ENCODE measurements around the gene TMEM178B. TPM values are rescaled to one million over a fixed set of nuclear protein-coding genes. Genes with fewer than 3 reads are reported as not detected.

Gene TMEM178B
- total and polyA plus RNA-seq, 2 donors (not counting 1 experiment from before 2014, with no cell fraction given): 0.28 to 0.96 TPM

GRCh38 chr7:141477865-141478264 lies 404.0 kb downstream of the TMEM178B start:
- Histone ChIP-seq H3K36me3 (replicated peaks in 1 of 2; ENCODE audit: control extremely low read depth in 1 of 2, control insufficient read depth in 1 of 2, extremely low read depth in 1 of 2, insufficient read depth in 2 of 2, low read length in 1 of 2) (no peaks in the 10 kb centered on the region), H3K9me3 (ENCODE audit: control extremely low read depth in 1 of 3, control insufficient read depth in 2 of 3, insufficient read depth in 1 of 3, low read length in 2 of 3) (no peaks in the 10 kb centered on the region), H3K79me2 (ENCODE audit: control insufficient read depth, insufficient read depth, low read length) (no peaks in the 10 kb centered on the region), H3K4me3 (ENCODE audit: control extremely low read depth in 1 of 5, extremely low read depth in 1 of 5, insufficient read depth in 1 of 5, low read depth in 2 of 5, low read length in 4 of 5) (no peak overlapping the region), H3K27me3 (replicated peaks in 1 of 4; ENCODE audit: control extremely low read depth in 1 of 4, control insufficient read depth in 3 of 4, insufficient read depth in 4 of 4, low read length in 3 of 4) (peaks cover 0 to 5% (median 0%) of the 10 kb centered on the region in 4 experiments), H3K4me2 (replicated peaks; ENCODE audit: low read depth, low read length, poor library complexity, severe bottlenecking) (no peak overlapping the region), H4K20me1 (ENCODE audit: control insufficient read depth, insufficient read depth, low read length, poor library complexity, severe bottlenecking) (no peaks in the 10 kb centered on the region), H3K9ac (ENCODE audit: low read length) (no peak overlapping the region), H2AFZ (ENCODE audit: insufficient read depth, low read depth, low read length, poor library complexity, severe bottlenecking) (no peak overlapping the region), H3K4me1 (ENCODE audit: control insufficient read depth in 2 of 2, insufficient read depth in 2 of 2, low read length in 2 of 2) (no peaks in the 10 kb centered on the region), H3K27ac (ENCODE audit: low read length in 2 of 2) (no peak overlapping the region)
- WGBS (ENCODE audit: insufficient coverage): 100% methylated on average over 1 of the region's 4 CpGs
- Mint-ChIP-seq H3K27me3 (peaks cover 14% of the 10 kb centered on the region), H3K4me3 (no peak overlapping the region), H3K4me1 (no peaks in the 10 kb centered on the region), H3K9me3 (ENCODE audit: insufficient read depth) (no peaks in the 10 kb centered on the region), H3K27ac (no peak overlapping the region)
- no peak for TF ChIP-seq CTCF (IDR thresholded peaks at IDR 0.05)
- TF ChIP-seq EZH2 (IDR thresholded peaks at IDR 0.05; ENCODE audit: borderline replicate concordance, insufficient read depth, low read depth, low read length, poor library complexity, severe bottlenecking): no peak
- ChIA-PET CTCF (no interaction called here), POLR2A (no interaction called here)
- intact Hi-C loops (cut with micrococcal nuclease): no loop called here
- ATAC-seq (ENCODE audit: low read depth) (no peak), DNase-seq (no peak)

GRCh38 chr7:141478845-141479244 lies 405.0 kb downstream of the TMEM178B start:
- Mint-ChIP-seq H3K9me3 (ENCODE audit: insufficient read depth) (no peaks in the 10 kb centered on the region), H3K4me3 (no peak overlapping the region), H3K27me3 (peaks cover 14% of the 10 kb centered on the region), H3K27ac (no peak overlapping the region), H3K4me1 (no peaks in the 10 kb centered on the region)
- TF ChIP-seq CTCF (IDR thresholded peaks at IDR 0.05): no peak
- no peak overlapping the region for H3K9ac ChIP-seq (ENCODE audit: low read length)
- 100% methylated on average over 1 of the region's 4 CpGs for WGBS (ENCODE audit: insufficient coverage)
- H3K27ac ChIP-seq (ENCODE audit: low read length in 2 of 2): no peak overlapping the region
- H3K4me1 ChIP-seq (ENCODE audit: control insufficient read depth in 2 of 2, insufficient read depth in 2 of 2, low read length in 2 of 2): no peaks in the 10 kb centered on the region
- H3K36me3 ChIP-seq (replicated peaks in 1 of 2; ENCODE audit: control extremely low read depth in 1 of 2, control insufficient read depth in 1 of 2, extremely low read depth in 1 of 2, insufficient read depth in 2 of 2, low read length in 1 of 2): no peaks in the 10 kb centered on the region
- no peaks in the 10 kb centered on the region for H4K20me1 ChIP-seq (ENCODE audit: control insufficient read depth, insufficient read depth, low read length, poor library complexity, severe bottlenecking)
- H3K27me3 ChIP-seq (replicated peaks in 1 of 4; ENCODE audit: control extremely low read depth in 1 of 4, control insufficient read depth in 3 of 4, insufficient read depth in 4 of 4, low read length in 3 of 4): peaks cover 0 to 5% (median 0%) of the 10 kb centered on the region in 4 experiments
- ChIA-PET CTCF (no interaction called here), POLR2A (no interaction called here)
- H3K79me2 ChIP-seq (ENCODE audit: control insufficient read depth, insufficient read depth, low read length): no peaks in the 10 kb centered on the region
- ATAC-seq (ENCODE audit: low read depth) (no peak), DNase-seq (no peak)
- intact Hi-C loops (cut with micrococcal nuclease): no loop called here
- H3K9me3 ChIP-seq (ENCODE audit: control extremely low read depth in 1 of 3, control insufficient read depth in 2 of 3, insufficient read depth in 1 of 3, low read length in 2 of 3): no peaks in the 10 kb centered on the region
- no peak overlapping the region for H2AFZ ChIP-seq (ENCODE audit: insufficient read depth, low read depth, low read length, poor library complexity, severe bottlenecking)
- no peak overlapping the region for H3K4me3 ChIP-seq (ENCODE audit: control extremely low read depth in 1 of 5, extremely low read depth in 1 of 5, insufficient read depth in 1 of 5, low read depth in 2 of 5, low read length in 4 of 5)
- H3K4me2 ChIP-seq (replicated peaks; ENCODE audit: low read depth, low read length, poor library complexity, severe bottlenecking): no peak overlapping the region

Data from B cell (primary cell).